ENCODE data around the gene NPAS3. TPM values are rescaled to one million over a fixed set of nuclear protein-coding genes. Genes with fewer than 3 reads are reported as not detected.
A peak's percentile ranks its signal among the peaks of the same experiment; 100 is the strongest.

Gene NPAS3
- total RNA-seq, 1 donor from 2014 or later = 5.2 TPM

DNA sequence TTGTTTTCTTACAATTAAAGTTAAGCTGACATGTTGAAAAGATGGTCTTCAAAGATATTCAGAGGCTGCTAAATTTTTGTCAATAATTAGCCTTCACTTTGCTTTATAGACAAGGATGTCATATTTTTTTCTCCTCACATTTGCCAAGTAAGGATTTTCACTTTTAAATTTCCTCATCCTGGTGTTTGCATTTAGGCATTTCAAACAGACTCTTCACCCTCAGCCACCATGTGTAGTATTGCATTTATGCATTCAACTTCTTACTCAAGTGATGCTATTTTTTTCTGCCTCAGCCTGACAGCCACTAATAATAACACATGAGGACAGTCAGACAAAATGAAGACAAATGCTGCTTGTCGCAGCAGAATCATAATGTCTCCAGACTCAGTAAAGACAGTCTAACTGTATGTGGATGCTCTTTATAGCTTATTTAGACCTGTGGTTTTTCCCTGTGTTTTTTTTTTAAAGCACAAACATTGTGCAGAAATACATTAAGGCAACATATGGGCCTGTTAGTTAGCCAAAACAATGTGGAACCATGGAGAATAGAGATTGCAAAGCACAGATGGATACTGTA lies 481.5 kb downstream of the NPAS3 start:
- H3K9me3 Mint-ChIP-seq = no peaks in the 10 kb centered on the region
- H3K4me1 Mint-ChIP-seq = peaks cover 14% of the 10 kb centered on the region
- TF ChIP-seq, protein P1, sequence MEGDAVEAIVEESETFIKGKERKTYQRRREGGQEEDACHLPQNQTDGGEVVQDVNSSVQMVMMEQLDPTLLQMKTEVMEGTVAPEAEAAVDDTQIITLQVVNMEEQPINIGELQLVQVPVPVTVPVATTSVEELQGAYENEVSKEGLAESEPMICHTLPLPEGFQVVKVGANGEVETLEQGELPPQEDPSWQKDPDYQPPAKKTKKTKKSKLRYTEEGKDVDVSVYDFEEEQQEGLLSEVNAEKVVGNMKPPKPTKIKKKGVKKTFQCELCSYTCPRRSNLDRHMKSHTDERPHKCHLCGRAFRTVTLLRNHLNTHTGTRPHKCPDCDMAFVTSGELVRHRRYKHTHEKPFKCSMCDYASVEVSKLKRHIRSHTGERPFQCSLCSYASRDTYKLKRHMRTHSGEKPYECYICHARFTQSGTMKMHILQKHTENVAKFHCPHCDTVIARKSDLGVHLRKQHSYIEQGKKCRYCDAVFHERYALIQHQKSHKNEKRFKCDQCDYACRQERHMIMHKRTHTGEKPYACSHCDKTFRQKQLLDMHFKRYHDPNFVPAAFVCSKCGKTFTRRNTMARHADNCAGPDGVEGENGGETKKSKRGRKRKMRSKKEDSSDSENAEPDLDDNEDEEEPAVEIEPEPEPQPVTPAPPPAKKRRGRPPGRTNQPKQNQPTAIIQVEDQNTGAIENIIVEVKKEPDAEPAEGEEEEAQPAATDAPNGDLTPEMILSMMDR (IDR thresholded peaks at IDR 0.05; ENCODE audit: unreplicated experiment) = no peak
- H3K4me3 Mint-ChIP-seq = no peak overlapping the region
- H3K27me3 Mint-ChIP-seq (ENCODE audit: low read depth) = no peaks in the 10 kb centered on the region
- no peak for DNase-seq (ENCODE audit: low spot score in 2 of 2, unreplicated experiment in 2 of 2)
- no peaks in the 10 kb centered on the region for H3K36me3 Mint-ChIP-seq
- no peak overlapping the region for H3K27ac Mint-ChIP-seq

DNA sequence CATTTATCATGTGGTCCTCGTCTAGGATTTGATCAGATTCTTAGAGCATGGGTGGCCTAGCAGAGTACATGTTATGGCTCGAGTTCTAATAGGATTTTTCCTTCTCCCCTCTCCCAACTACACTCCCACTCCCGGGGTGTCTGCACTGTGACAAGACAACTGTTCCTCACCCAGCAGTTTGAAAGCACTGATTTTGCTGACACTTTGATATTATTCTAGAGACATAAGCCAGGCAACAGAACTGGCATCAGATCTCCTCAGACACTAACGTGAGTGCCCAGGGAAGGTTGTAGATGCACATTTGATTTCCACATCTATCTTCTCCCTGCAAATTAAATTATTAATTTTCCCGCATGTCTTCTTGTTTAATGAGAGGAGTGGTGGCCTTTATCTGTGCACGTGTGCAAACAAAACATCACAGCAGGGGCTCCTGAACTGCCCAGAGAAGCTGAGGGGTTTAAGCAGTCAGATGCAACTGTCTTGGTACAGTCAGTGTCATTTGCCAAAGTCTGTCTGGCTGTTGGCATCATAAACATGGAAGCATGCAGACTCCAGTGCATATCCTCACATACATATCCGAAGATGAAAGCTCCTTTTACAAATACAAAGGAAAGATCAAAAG lies 491.8 kb downstream of the NPAS3 start:
- Mint-ChIP-seq H3K27ac (no peak overlapping the region), H3K9me3 (no peaks in the 10 kb centered on the region), H3K27me3 (ENCODE audit: low read depth) (no peaks in the 10 kb centered on the region), H3K4me1 (peaks cover 2% of the 10 kb centered on the region), H3K4me3 (no peak overlapping the region), H3K36me3 (no peaks in the 10 kb centered on the region)
- DNase-seq (ENCODE audit: low spot score in 2 of 2, unreplicated experiment in 2 of 2) = no peak
- TF ChIP-seq, protein P1 (IDR thresholded peaks at IDR 0.05; ENCODE audit: unreplicated experiment) = no peak

DNA sequence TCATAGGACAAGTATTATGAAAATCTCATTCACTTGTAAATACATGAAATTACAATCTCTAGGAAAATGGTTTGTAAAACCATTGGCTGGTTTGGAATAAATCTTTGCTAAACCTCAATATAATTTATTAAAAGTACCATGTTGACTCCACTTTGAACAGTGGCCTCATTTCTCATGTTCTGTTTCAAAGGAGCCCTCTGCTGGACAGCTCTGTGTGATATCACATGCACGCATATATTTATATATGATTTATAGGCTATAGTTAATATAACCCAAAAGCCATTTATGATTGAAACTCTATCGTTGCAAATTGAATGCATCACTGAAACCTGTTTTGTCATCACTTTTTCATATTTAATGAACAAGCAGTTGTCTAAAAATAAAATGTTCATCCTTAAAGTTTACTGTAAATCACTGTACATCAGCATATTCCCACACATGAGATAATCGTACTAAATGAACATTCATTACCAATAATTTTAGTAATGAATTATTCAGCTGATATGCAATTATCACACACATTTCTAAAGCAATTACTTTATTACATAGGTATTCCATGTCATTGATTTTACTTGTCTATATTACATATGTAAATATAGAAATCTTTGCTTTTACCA lies 493.8 kb downstream of the NPAS3 start:
- no peaks in the 10 kb centered on the region for H3K36me3 Mint-ChIP-seq
- TF ChIP-seq, protein P1 (IDR thresholded peaks at IDR 0.05; ENCODE audit: unreplicated experiment) = peak; percentile 24
- no peaks in the 10 kb centered on the region for H3K9me3 Mint-ChIP-seq

DNA sequence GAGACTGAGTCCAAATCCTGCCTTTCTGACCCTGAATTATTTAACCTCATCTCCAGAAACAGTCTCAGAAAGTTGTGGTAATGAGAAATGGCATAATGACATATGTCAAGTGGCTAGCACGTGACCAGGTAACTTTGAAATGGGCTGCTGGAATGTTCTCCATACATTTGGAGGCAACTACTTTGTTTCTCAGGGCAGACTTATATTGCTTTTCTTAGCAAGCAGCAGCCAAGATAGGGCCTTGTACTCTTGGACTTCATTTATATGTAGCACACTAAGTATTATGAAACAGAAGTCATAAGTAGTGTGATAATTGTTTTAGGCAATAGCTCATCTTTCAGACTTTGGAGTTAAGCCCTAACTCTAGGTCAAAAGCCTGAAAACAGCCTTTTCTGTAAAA lies 494.7 kb downstream of the NPAS3 start:
- Mint-ChIP-seq H3K9me3 (no peaks in the 10 kb centered on the region), H3K27me3 (ENCODE audit: low read depth) (no peaks in the 10 kb centered on the region), H3K4me1 (peaks cover 2% of the 10 kb centered on the region), H3K36me3 (no peaks in the 10 kb centered on the region), H3K4me3 (no peak overlapping the region), H3K27ac (no peak overlapping the region)
- no peak for DNase-seq (ENCODE audit: low spot score in 2 of 2, unreplicated experiment in 2 of 2)
- TF ChIP-seq, protein P1 (IDR thresholded peaks at IDR 0.05; ENCODE audit: unreplicated experiment) = no peak

More for the DNA sequence above, 493.8 kb downstream of the NPAS3 start:
- no peak for DNase-seq (ENCODE audit: low spot score in 2 of 2, unreplicated experiment in 2 of 2)
- no peak overlapping the region for H3K27ac Mint-ChIP-seq
- H3K27me3 Mint-ChIP-seq (ENCODE audit: low read depth) = no peaks in the 10 kb centered on the region
- H3K4me1 Mint-ChIP-seq = peaks cover 2% of the 10 kb centered on the region
- no peak overlapping the region for H3K4me3 Mint-ChIP-seq

DNA sequence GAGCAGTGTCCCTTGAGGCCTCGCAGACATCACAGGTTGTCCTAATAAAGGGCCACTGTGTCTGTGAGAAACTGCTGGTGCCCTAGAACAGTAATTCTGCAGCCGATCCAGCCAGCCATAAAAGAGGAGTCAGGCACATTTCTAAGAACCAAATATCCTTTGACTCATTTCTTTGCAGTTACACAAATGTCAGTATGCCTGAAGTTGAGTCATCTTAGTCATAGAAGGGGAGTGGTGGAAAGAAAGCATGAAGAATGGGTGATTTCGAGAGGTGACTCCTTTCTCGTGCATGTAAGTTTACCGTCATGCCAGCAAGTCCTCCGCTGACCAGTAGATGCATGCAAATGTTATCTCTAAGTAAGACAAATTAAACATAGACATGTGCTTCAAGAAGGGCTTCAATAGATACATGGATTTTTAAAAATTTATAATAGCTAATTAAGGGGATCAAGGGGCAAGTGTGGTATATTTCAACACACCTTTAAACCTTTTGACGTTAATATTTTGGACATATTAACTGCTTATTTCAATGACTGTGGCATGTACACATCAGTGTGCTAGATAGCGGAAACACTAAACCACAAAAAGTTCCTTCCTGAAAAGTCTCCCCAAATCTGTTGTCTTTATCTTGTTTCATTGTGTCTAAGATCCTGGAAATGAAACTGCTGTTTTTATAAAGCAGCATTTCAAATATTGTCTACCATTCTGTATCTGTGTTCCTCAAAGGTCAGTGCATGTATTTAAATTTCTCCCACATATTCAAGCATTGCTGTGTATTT lies 497.4 kb downstream of the NPAS3 start:
- Mint-ChIP-seq H3K4me3 (no peak overlapping the region), H3K9me3 (no peaks in the 10 kb centered on the region), H3K27me3 (ENCODE audit: low read depth) (no peaks in the 10 kb centered on the region), H3K4me1 (peaks cover 2% of the 10 kb centered on the region), H3K27ac (no peak overlapping the region), H3K36me3 (no peaks in the 10 kb centered on the region)
- TF ChIP-seq, protein P1 (IDR thresholded peaks at IDR 0.05; ENCODE audit: unreplicated experiment) = no peak
- DNase-seq (ENCODE audit: low spot score in 2 of 2, unreplicated experiment in 2 of 2) = no peak

Measured in mesothelial cell of epicardium (in vitro differentiated cells).